Keratinocyte (primary cell): Measurements from ENCODE around the gene GBX2. TPM values are rescaled to one million over a fixed set of nuclear protein-coding genes. Genes with fewer than 3 reads are reported as not detected.

Experiments
- DNase-seq: peaks from one replicate; pipeline ENCODE4 v3.0.0-alpha.2; 2011; ENCODE audit warnings: low read depth, missing footprints, low spot score
- FAIRE-seq: peaks from 2 replicates; lab custom pipeline; 2011; peaks lifted over from hg19 to GRCh38; lab: Jason Lieb, UNC
- H2AFZ ChIP-seq: 2 replicates; pipeline ENCODE4 v1.6.0; 2012; ENCODE audit warnings: low read length, control low read depth, inconsistent platforms; ENCODE audit not compliant: control insufficient read depth
- H3K27ac ChIP-seq: 2 replicates; pipeline ENCODE4 v1.5.1; 2011; ENCODE audit warnings: low read length; ENCODE audit not compliant: control insufficient read depth, insufficient read depth
- H3K27me3 ChIP-seq: 3 replicates; pipeline ENCODE4 v1.6.0; 2011; ENCODE audit warnings: low read length; ENCODE audit not compliant: control insufficient read depth, insufficient read depth; ENCODE audit errors: extremely low read depth
- H3K36me3 ChIP-seq, 2 experiments: 2 replicates in 1 of 2; 3 replicates in 1 of 2; pipeline ENCODE4 v1.5.1; 2011; ENCODE audit warnings: low read length in 2 of 2, mild to moderate bottlenecking in 1 of 2; ENCODE audit not compliant: control insufficient read depth in 2 of 2, insufficient read depth in 2 of 2; ENCODE audit errors: extremely low read depth in 1 of 2
- H3K4me1 ChIP-seq: 3 replicates; pipeline ENCODE4 v1.5.1; 2011; ENCODE audit warnings: low read length; ENCODE audit not compliant: control insufficient read depth, insufficient read depth; ENCODE audit errors: extremely low read depth
- H3K4me2 ChIP-seq: 3 replicates; pipeline ENCODE4 v1.6.0; 2011; ENCODE audit warnings: low read depth, low read length; ENCODE audit not compliant: control insufficient read depth, insufficient read depth; ENCODE audit errors: extremely low read depth
- H3K4me3 ChIP-seq, 3 experiments: fragments of 200-600 bp in 1 of 3; sonication (generic) in 1 of 3; 2 replicates in 2 of 3; 3 replicates in 1 of 3; pipeline ENCODE4 v1.5.1; 2011 to 2016; ENCODE audit warnings: low read length in 3 of 3, mild to moderate bottlenecking in 3 of 3, control low read depth in 2 of 3, inconsistent platforms in 1 of 3, low read depth in 1 of 3, mixed read lengths in 1 of 3, mixed run types in 1 of 3, moderate library complexity in 1 of 3; ENCODE audit not compliant: control insufficient read depth in 2 of 3, insufficient read depth in 2 of 3; ENCODE audit errors: extremely low read depth in 1 of 3
- H3K79me2 ChIP-seq: 2 replicates; pipeline ENCODE4 v1.6.0; 2012; ENCODE audit warnings: low read length; ENCODE audit not compliant: control insufficient read depth, insufficient read depth
- H3K9ac ChIP-seq: 3 replicates; pipeline ENCODE4 v1.6.0; 2011; ENCODE audit warnings: low read length; ENCODE audit not compliant: control insufficient read depth, insufficient read depth; ENCODE audit errors: extremely low read depth
- H3K9me1 ChIP-seq: 3 replicates; pipeline ENCODE4 v1.6.0; 2011; ENCODE audit warnings: low read length; ENCODE audit not compliant: control insufficient read depth, insufficient read depth; ENCODE audit errors: extremely low read depth
- H3K9me3 ChIP-seq: 2 replicates; pipeline ENCODE4 v1.5.1; 2012; ENCODE audit warnings: low read depth, low read length; ENCODE audit not compliant: control insufficient read depth
- H4K20me1 ChIP-seq: 3 replicates; pipeline ENCODE4 v1.6.0; 2011; ENCODE audit warnings: low read length; ENCODE audit not compliant: control insufficient read depth, insufficient read depth; ENCODE audit errors: extremely low read depth
- EZH2 ChIP-seq: IDR thresholded peaks from one replicate; pipeline ENCODE4 v1.6.1; 2012; ENCODE audit warnings: inconsistent platforms, mild to moderate bottlenecking, low read length, moderate library complexity
- dilution Hi-C: fragments of 300-500 bp; cut with MboI; formaldehyde crosslinking; loops from one replicate; pipeline ENCODE4 v1.7.0; 2020; ENCODE audit warnings: low sequenced_read_pairs; ENCODE audit not compliant: extremely low pct_ligation_motif_present
- polyA plus RNA-seq, 5 experiments: library from polyadenylated mRNA; depleted of rRNA in 3 of 5; stranded (reverse) in 3 of 5; stranded (forward) in 1 of 5; unstranded in 1 of 5; fragments of >200 nt; gene quantifications; 1 replicate in 1 of 5; 2 replicates in 3 of 5; 3 replicates in 1 of 5; pipeline versions ENCODE4 v1.2.1 to v1.2.3, GENCODE V29; 2011 to 2012; ENCODE audit warnings: missing spikeins in 2 of 5, low read depth in 1 of 5, low replicate concordance in 1 of 5
- TF ChIP-seq, protein P1 (sequence below), 3 experiments: IDR thresholded peaks in 1 of 3; conservative IDR thresholded peaks in 1 of 3; optimal IDR thresholded peaks in 1 of 3; 2 replicates in 2 of 3; 3 replicates in 1 of 3; pipeline versions ENCODE3 to v1.5.1; 2011; ENCODE audit warnings: low read length in 3 of 3, mild to moderate bottlenecking in 3 of 3, moderate library complexity in 2 of 3, control low read depth in 1 of 3, inconsistent platforms in 1 of 3; ENCODE audit not compliant: insufficient read depth in 2 of 3; ENCODE audit errors: extremely low read depth in 1 of 3

The GBX2 gene
- polyA plus RNA-seq, 1 donor (not counting 4 experiments of a cell fraction or from before 2014, with no cell fraction given) = 0.17 TPM

- Histone ChIP-seq H2AFZ (peak overlapping the region; percentile 21), H3K79me2 (no peaks in the 10 kb centered on the region), H3K4me3 (peak overlapping the region; percentile 35 to 51 (median 41)), H3K27me3 (peaks cover 3% of the 10 kb centered on the region), H4K20me1 (no peaks in the 10 kb centered on the region), H3K4me2 (peak overlapping the region; percentile 85), H3K27ac (peak overlapping the region; percentile 71), H3K9ac (peak overlapping the region; percentile 69), H3K36me3 (no peaks in the 10 kb centered on the region), H3K9me1 (no peaks in the 10 kb centered on the region), H3K4me1 (peaks cover 23% of the 10 kb centered on the region), H3K9me3 (no peaks in the 10 kb centered on the region)
- FAIRE-seq (peak; percentile 89), DNase-seq (no peak)
- dilution Hi-C loops = no loop called here
- TF ChIP-seq, protein P1, sequence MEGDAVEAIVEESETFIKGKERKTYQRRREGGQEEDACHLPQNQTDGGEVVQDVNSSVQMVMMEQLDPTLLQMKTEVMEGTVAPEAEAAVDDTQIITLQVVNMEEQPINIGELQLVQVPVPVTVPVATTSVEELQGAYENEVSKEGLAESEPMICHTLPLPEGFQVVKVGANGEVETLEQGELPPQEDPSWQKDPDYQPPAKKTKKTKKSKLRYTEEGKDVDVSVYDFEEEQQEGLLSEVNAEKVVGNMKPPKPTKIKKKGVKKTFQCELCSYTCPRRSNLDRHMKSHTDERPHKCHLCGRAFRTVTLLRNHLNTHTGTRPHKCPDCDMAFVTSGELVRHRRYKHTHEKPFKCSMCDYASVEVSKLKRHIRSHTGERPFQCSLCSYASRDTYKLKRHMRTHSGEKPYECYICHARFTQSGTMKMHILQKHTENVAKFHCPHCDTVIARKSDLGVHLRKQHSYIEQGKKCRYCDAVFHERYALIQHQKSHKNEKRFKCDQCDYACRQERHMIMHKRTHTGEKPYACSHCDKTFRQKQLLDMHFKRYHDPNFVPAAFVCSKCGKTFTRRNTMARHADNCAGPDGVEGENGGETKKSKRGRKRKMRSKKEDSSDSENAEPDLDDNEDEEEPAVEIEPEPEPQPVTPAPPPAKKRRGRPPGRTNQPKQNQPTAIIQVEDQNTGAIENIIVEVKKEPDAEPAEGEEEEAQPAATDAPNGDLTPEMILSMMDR (optimal IDR thresholded peaks at IDR 0.05 in 1 of 3, IDR thresholded peaks at IDR 0.05 in 1 of 3, conservative IDR thresholded peaks at IDR 0.05 in 1 of 3; ENCODE audit: extremely low read depth in 1 of 3, insufficient read depth in 2 of 3, low read length in 3 of 3) = no peak
- no peak for TF ChIP-seq EZH2
Measured at GRCh38 chr2:236180076-236180816, 12.1 kb upstream of the GBX2 start.

DNA sequence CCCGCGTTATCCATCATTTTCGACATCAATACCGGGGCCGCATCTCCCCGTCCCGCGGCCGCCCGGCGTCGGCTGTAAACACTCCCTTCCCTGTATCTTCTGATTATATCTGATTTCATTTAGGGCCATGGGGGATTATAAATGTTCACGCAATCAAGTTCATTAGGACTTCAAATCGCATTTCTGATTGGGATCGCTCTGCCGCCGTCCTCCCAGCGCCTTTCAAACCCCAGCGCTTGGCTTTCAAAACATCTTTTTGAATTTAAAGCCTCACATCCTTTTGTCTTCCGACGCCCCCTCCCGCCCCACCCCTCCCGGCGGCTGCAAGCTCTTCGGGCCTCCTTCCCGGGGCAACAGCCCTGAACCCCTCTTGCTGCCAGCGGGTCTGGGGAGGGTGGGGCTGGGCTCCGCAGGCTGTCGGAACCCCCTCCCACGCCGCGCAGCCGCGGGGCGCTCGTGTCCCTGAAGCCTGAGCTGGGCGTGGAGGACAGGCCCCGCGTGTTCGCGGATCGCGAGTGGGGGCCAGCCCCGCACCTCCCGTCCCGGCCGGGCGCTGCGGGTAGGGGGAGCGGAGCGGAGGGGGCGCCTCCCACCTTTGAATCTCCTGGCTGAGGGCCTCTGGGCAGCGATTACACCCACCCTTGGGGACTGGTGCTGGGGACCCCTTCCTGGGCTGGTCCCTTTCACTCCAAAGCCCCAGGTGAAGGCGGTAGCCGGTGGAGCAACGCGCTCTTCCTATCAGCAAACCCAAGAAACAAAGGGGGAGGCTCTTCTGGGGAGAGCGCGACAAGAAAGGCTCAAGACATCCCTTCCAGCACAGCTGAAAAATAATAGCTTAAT lies 11.3 kb upstream of the GBX2 start:
- Histone ChIP-seq H3K4me3 (peak overlapping the region; percentile 35 to 71 (median 60)), H3K27ac (peak overlapping the region; percentile 71), H3K9ac (peak overlapping the region; percentile 69), H3K9me1 (no peaks in the 10 kb centered on the region), H3K79me2 (no peaks in the 10 kb centered on the region), H3K4me1 (peaks cover 23% of the 10 kb centered on the region), H3K27me3 (peaks cover 5% of the 10 kb centered on the region), H3K9me3 (no peaks in the 10 kb centered on the region), H3K36me3 (no peaks in the 10 kb centered on the region), H4K20me1 (no peaks in the 10 kb centered on the region), H2AFZ (no peak overlapping the region), H3K4me2 (peak overlapping the region; percentile 88)
- FAIRE-seq (no peak), DNase-seq (no peak)
- TF ChIP-seq EZH2 = no peak
- TF ChIP-seq, protein P1 (optimal IDR thresholded peaks at IDR 0.05 in 1 of 3, IDR thresholded peaks at IDR 0.05 in 1 of 3, conservative IDR thresholded peaks at IDR 0.05 in 1 of 3; ENCODE audit: extremely low read depth in 1 of 3, insufficient read depth in 2 of 3, low read length in 3 of 3) = no peak
- dilution Hi-C loops = no loop called here
